ENCODE data around the gene PLS1. TPM values are rescaled to one million over a fixed set of nuclear protein-coding genes. Genes with fewer than 3 reads are reported as not detected.

PLS1 gene
- total and polyA plus RNA-seq, 5 experiments from 2014 or later: 3.2 to 6.1 (median 4.3) TPM

DNA sequence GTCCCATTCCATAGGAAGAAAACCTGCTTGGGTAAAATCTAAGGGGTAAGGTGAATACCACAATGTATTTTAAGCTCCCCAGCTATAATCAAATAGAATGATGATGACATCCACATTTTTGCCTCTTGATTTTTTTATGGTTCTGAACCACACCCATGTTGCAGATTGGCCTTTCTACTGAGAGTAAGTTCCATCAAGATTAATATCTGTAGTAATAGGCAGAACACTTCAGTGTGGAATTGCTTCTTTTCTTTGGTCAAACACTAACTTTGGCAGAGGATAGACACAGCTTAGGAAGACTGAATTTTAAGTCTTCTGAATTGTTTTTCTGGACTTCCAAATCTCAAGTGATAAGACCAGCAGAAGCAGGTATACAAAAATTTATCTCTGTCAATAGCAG, 27.0 kb downstream of the PLS1 start:
- Mint-ChIP-seq H3K27me3 (peaks cover 0 to 5% (median 0%) of the 10 kb centered on the region in 5 donors), H3K27ac (no peak overlapping the region), H3K4me1 (peaks cover 0 to 2% (median 0%) of the 10 kb centered on the region in 4 donors), H3K4me3 (no peak overlapping the region), H3K9me3 (no peaks in the 10 kb centered on the region), H3K36me3 (no peaks in the 10 kb centered on the region)
- no peak for DNase-seq
- ATAC-seq: no peak
- POLR2A ChIA-PET: no interaction called here

- ATAC-seq (no peak), DNase-seq (no peak)
- H3K4me1 Mint-ChIP-seq: peaks cover 0 to 2% (median 0%) of the 10 kb centered on the region in 4 donors
- peak overlapping the region in 1 of 10 donors; percentile 41 for H3K27ac Mint-ChIP-seq
- peaks cover 0 to 5% (median 0%) of the 10 kb centered on the region in 5 donors for H3K27me3 Mint-ChIP-seq
- no peak overlapping the region for H3K4me3 Mint-ChIP-seq
- H3K9me3 Mint-ChIP-seq: no peaks in the 10 kb centered on the region
- POLR2A ChIA-PET: no interaction called here
- H3K36me3 Mint-ChIP-seq: no peaks in the 10 kb centered on the region
Observed at GRCh38 chr3:142624341-142625152, 28.4 kb downstream of the PLS1 start.

GRCh38 chr3:142625153-142625440, 28.9 kb downstream of the PLS1 start:
- Mint-ChIP-seq H3K27me3 (peaks cover 0 to 5% (median 0%) of the 10 kb centered on the region in 5 donors), H3K27ac (no peak overlapping the region), H3K9me3 (no peaks in the 10 kb centered on the region), H3K4me3 (no peak overlapping the region), H3K4me1 (peaks cover 0 to 2% (median 0%) of the 10 kb centered on the region in 4 donors), H3K36me3 (no peaks in the 10 kb centered on the region)
- no peak for DNase-seq
- POLR2A ChIA-PET: no interaction called here
- ATAC-seq: no peak

DNA sequence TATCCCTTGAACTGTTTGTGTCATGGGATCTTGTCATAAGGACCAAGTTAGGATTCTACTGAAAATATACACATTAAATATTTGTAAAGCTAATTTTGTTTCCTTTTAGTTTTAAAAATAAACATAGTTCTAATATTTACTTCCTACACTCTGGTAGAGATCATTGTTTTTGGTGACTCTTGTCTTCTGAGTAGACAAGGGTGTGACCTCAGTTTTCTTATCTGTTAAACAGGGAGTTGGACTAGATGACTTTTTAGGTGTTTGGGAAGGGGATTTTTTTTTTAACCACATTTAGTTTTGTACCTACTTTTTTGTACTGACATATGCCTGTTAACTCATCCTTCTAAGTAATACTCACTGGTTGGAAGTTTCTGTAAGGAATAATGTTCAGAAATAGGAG, 30.8 kb downstream of the PLS1 start:
- Mint-ChIP-seq H3K9me3 (no peaks in the 10 kb centered on the region), H3K27me3 (peaks cover 0 to 5% (median 0%) of the 10 kb centered on the region in 5 donors), H3K36me3 (no peaks in the 10 kb centered on the region), H3K4me1 (peaks cover 0 to 2% (median 0%) of the 10 kb centered on the region in 4 donors), H3K27ac (no peak overlapping the region), H3K4me3 (no peak overlapping the region)
- no peak for DNase-seq
- POLR2A ChIA-PET: no interaction called here
- ATAC-seq: no peak

DNA sequence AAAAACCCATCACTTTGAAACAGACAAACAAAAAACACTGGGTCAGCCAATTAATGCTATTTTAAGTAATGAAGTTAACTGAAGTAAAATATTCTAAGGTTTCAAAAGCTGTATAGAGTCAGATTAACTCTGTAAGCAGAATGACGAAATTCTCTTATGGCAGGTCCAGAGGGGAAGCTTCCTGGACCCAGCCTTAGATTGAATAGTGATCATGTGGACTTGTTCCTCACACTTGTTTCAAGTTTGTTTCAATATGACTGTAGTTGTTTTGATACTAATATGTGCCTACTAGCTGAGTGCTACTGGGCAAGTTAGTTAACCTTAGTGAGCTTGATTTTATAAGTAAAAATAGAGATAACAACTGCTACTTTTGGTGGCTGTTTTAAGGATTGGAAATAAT, 32.6 kb downstream of the PLS1 start:
- ATAC-seq: no peak
- DNase-seq: no peak
- Mint-ChIP-seq H3K4me3 (no peak overlapping the region), H3K27me3 (peaks cover 0 to 5% (median 0%) of the 10 kb centered on the region in 5 donors), H3K36me3 (no peaks in the 10 kb centered on the region), H3K9me3 (no peaks in the 10 kb centered on the region), H3K27ac (no peak overlapping the region), H3K4me1 (peaks cover 0 to 2% (median 0%) of the 10 kb centered on the region in 4 donors)
- POLR2A ChIA-PET: no interaction called here

- Mint-ChIP-seq H3K36me3 (peaks cover 0 to 2% (median 0%) of the 10 kb centered on the region in 3 donors), H3K27ac (no peak overlapping the region), H3K4me1 (no peaks in the 10 kb centered on the region), H3K4me3 (no peak overlapping the region), H3K27me3 (no peaks in the 10 kb centered on the region), H3K9me3 (no peaks in the 10 kb centered on the region)
- DNase-seq (no peak), ATAC-seq (no peak)
- POLR2A ChIA-PET: no interaction called here
Observed at GRCh38 chr3:142633073-142633472, 36.9 kb downstream of the PLS1 start.

GRCh38 chr3:142636050-142636449, 39.9 kb downstream of the PLS1 start:
- H3K27ac Mint-ChIP-seq: no peak overlapping the region
- no peak for ATAC-seq
- H3K9me3 Mint-ChIP-seq: no peaks in the 10 kb centered on the region
- peaks cover 0 to 2% (median 0%) of the 10 kb centered on the region in 3 donors for H3K36me3 Mint-ChIP-seq
- POLR2A ChIA-PET: no interaction called here
- no peaks in the 10 kb centered on the region for H3K4me1 Mint-ChIP-seq
- DNase-seq: no peak
- no peak overlapping the region for H3K4me3 Mint-ChIP-seq
- no peaks in the 10 kb centered on the region for H3K27me3 Mint-ChIP-seq

- no peak overlapping the region for H3K4me3 Mint-ChIP-seq
- DNase-seq: no peak
- no peaks in the 10 kb centered on the region for H3K27me3 Mint-ChIP-seq
- ATAC-seq: no peak
- H3K9me3 Mint-ChIP-seq: no peaks in the 10 kb centered on the region
- POLR2A ChIA-PET: no interaction called here
- H3K36me3 Mint-ChIP-seq: peaks cover 0 to 2% (median 0%) of the 10 kb centered on the region in 3 donors
- no peaks in the 10 kb centered on the region for H3K4me1 Mint-ChIP-seq
- H3K27ac Mint-ChIP-seq: no peak overlapping the region
Observed at GRCh38 chr3:142636664-142637063, 40.5 kb downstream of the PLS1 start.

DNA sequence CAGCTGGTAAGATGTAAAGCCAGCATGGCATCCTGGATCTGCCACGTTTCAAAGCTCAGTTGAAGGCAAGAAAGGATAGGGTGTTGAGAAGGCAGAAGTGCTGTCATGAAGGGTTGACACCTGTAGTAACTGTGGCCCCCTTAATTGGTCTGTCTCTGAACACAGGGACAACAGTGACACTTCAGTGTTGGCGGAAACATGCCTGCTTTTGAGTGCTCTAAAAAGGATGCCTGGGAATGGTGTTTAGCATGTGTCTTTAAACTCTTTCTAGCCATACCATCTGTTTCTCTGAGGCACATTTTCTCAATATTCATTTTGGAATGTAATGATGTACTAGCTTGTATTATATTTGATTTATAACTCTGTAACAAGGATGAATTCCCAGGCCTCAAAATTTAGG, 42.1 kb downstream of the PLS1 start:
- Mint-ChIP-seq H3K9me3 (no peaks in the 10 kb centered on the region), H3K27ac (no peak overlapping the region), H3K4me3 (no peak overlapping the region), H3K27me3 (no peaks in the 10 kb centered on the region), H3K36me3 (peaks cover 0 to 2% (median 0%) of the 10 kb centered on the region in 3 donors), H3K4me1 (no peaks in the 10 kb centered on the region)
- DNase-seq (no peak), ATAC-seq (no peak)
- POLR2A ChIA-PET: no interaction called here

GRCh38 chr3:142641504-142641903, 45.3 kb downstream of the PLS1 start:
- Mint-ChIP-seq H3K36me3 (no peaks in the 10 kb centered on the region), H3K9me3 (no peaks in the 10 kb centered on the region), H3K4me1 (no peaks in the 10 kb centered on the region), H3K27me3 (no peaks in the 10 kb centered on the region), H3K27ac (no peak overlapping the region), H3K4me3 (no peak overlapping the region)
- POLR2A ChIA-PET: no interaction called here
- no peak for DNase-seq
- ATAC-seq: no peak

DNA sequence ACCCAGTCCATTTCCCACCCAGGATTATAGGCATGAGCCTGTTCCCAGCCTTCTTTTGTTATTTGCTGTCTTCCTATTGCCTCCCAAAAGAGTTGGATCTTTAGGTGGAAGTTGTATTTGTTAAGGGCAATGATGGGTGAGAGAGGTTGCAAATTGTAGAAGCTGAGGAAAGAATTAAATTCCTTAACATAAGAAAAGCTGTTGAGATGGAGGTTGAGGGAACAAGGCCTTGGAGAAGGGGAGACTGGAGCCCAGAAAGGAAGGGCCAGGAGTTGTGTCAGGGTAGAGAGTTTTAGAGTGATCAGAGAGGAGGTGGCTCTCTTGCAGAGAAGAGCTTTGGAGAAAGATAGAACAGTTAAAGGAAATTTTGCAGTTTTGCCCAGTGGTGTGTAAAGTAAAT, 46.8 kb downstream of the PLS1 start:
- POLR2A ChIA-PET: no interaction called here
- no peak for DNase-seq
- H3K4me3 Mint-ChIP-seq: no peak overlapping the region
- peaks cover 0 to under 1% (median 0%) of the 10 kb centered on the region in 5 donors for H3K27me3 Mint-ChIP-seq
- H3K27ac Mint-ChIP-seq: peak overlapping the region in 1 of 10 donors; percentile 2
- no peaks in the 10 kb centered on the region for H3K9me3 Mint-ChIP-seq
- H3K36me3 Mint-ChIP-seq: no peaks in the 10 kb centered on the region
- no peaks in the 10 kb centered on the region for H3K4me1 Mint-ChIP-seq
- ATAC-seq: no peak

- Mint-ChIP-seq H3K36me3 (no peaks in the 10 kb centered on the region), H3K9me3 (no peaks in the 10 kb centered on the region), H3K4me1 (no peaks in the 10 kb centered on the region), H3K27me3 (peaks cover 0 to 3% (median 0%) of the 10 kb centered on the region in 5 donors), H3K4me3 (no peak overlapping the region), H3K27ac (no peak overlapping the region)
- ATAC-seq (no peak), DNase-seq (no peak)
- POLR2A ChIA-PET: no interaction called here
Observed at GRCh38 chr3:142644502-142644901, 48.3 kb downstream of the PLS1 start.

- no peak overlapping the region for H3K27ac Mint-ChIP-seq
- ATAC-seq (no peak), DNase-seq (no peak)
- POLR2A ChIA-PET: no interaction called here
- no peak overlapping the region for H3K4me3 Mint-ChIP-seq
- no peaks in the 10 kb centered on the region for H3K36me3 Mint-ChIP-seq
- peaks cover 0 to under 1% (median under 1%) of the 10 kb centered on the region in 4 donors for H3K4me1 Mint-ChIP-seq
- H3K27me3 Mint-ChIP-seq: peaks cover 0 to 3% (median 0%) of the 10 kb centered on the region in 5 donors
- H3K9me3 Mint-ChIP-seq: no peaks in the 10 kb centered on the region
Observed at GRCh38 chr3:142645236-142645793, 49.1 kb downstream of the PLS1 start.
